NCI-H146 treated with DMSO at 0.1 percent for 48 hours (cell line): Measurements from ENCODE around the gene AKAIN1.

Experiments
- DNase-seq: peaks from one replicate; lab custom pipeline; 2025; ENCODE audit not compliant: unreplicated experiment; lab: John Stamatoyannopoulos, UW

The AKAIN1 gene

DNA sequence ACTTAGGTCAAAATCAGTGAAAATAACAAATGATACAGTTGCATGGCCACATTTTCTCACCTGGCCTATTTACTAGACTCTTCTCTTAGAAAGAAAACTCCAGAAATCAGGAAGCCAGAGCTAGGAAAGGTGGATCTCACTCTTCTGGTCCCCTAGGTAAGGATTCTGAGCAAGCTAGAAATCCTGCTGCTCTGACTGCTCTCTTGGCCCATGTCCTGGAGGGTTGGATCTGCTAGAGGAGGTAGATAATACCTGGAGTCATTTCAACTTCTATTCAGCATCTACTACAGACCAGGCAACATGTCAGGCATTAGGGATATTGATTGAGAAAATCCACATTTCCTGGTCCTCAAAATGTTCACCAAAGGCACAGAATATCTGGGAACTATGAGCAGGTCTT, 34.9 kb downstream of the AKAIN1 start:
- DNase-seq, result no peak

DNA sequence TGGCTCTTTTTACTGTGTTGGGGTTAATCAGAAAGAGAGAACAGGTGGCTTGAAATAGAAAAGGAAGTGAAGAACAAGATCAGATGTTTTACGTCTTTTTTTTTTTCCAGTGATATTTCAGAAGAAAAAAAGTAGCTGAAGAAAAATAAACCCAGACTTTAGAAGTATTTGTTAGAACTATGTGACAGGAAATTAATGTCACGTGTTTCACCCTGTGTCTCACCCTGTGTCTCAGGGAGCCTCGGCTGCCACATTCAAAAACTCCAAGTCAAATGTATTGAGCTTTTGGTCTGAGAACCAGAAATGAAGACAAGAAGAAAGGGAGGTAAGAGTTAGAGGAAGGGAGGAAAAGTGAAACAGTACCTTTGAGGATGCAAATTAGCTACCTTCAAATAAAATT, 38.0 kb downstream of the AKAIN1 start:
- no peak for DNase-seq

DNA sequence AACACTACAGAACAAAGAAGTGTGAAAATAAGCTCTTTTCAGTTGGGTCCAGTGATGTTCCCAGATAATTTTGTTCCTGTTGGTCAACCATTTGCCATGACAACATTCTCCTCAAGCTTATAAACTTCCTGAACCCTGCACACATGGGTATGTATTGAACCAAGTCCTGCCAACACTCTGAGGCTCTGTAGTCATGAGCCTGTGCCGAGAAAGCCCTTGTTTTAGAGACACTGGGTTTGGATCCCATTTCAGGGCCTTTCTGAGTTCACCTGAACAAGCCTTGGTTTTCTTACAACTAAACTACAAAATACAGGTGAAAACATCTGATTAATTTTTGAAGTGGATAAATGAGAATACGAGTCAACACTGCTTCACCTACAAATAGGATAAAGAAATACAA, 38.5 kb downstream of the AKAIN1 start:
- no peak for DNase-seq

DNA sequence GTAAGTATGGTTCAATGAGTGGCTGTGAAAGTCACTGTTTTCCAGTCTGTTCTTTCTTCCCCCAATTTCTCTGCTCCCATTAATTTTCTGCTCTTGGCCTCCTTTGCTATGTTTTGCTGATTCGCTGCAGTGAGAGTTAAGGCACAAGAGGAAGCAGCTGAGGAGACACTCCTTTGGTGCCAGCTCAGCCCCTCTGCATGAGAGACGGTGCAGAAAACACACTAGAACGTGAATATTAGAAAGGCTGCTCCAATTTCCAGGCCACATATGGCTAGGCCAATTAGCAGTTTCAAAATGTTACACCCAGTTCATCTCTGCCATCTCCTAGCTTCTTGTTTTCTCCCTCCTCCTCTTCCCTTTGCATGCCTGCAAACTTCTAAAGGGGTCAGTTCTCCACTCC, 38.9 kb downstream of the AKAIN1 start:
- no peak for DNase-seq

DNA sequence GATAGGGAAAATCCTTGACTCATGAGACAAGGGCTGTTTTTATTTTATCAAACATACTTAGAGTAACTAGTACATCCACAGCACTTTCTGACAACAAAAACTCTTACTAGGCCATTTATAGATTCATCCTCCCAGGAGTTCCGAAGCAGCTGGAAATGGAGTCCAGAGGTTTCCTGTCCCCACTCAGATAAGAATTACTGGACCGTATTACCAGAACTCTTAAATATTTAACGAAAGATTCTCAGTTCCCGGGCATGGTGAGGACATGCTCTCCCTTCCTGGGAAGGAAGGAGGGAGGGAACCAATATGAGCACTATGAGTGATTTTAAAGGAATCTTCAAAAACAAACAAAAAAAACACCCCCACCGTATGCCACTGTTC, 41.2 kb downstream of the AKAIN1 start:
- DNase-seq, result no peak

DNA sequence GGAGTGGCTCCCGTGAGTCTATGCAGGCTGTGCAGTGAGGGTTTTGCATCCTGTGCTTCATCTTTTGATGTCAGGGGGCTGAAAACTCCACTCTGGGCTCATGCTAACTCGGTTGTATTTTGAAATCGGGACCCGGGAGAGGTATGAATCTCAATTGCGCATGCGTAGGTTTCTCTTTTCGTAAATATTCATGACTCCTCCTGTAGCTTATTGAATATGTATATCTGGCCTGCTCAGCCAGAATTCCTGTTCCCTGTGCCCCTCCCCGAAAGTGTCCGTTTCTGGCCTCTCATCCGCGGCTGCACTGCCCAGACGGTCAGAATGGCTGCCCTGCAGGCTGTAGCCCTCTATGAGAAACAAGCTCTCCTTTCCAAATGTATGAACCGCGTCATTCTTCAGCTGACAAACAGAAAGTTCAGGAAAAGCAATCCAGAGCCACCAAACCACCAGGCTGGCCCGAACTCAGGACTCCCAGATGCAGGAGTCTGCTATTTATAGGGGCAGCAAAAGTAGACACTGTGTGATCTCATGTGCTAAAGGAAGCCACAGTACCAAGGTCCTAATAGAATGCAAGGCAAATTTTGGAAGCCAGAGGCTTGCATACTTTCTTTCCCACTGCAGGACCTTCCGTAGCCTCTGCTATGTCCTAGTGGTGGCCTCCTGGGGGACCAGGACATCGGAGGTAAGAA, 41.7 kb downstream of the AKAIN1 start:
- no peak for DNase-seq

DNA sequence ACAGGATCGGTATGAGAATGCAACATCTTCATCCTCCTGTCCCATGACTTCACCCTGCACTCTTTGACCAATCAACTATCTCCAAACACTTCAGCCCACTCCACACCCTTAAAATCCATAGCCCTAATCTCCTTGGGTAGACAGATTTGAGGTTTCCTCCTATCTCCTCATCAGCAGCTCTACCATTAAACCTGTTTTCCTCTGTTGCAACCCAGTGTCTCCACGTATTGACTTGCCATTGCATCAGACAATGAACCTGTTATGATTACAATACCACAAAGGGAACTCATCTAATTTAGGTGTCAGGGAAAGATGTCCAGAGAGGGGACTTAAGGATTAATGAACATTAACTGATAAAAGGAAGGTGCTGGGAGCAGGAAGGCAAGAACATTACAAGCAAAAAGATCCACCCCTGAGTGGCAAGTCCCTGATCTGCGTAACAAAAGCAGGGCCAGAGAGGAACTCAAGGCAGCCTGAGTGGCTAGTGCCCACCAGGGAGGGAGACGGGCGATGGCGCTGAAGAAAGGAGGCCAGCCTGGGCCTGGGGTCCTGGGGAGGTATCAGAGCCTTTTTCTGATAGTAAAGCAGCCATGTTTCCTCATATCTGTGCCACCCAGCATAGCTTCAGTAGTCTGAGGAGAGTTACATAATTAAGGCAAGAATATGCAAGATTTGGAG, 44.6 kb downstream of the AKAIN1 start:
- no peak for DNase-seq

DNA sequence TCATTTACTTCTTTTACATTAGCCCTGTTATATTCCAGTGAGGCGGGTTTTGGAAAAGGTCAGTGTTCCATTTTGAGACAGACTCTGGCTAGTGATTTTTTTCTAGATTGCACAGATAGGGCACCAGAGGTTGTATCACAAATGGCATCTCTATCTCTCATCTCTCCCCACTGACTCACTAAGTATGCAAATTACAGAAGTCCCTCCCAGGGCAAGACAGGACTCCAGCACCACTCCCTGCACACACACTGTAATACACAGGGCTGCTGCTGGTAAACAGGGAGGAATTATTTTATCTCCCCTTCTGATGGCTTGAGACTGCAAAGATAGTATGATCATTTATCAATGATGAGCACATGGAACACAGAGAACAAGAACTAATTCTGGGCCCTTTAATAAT, 46.2 kb downstream of the AKAIN1 start:
- DNase-seq, result no peak

DNA sequence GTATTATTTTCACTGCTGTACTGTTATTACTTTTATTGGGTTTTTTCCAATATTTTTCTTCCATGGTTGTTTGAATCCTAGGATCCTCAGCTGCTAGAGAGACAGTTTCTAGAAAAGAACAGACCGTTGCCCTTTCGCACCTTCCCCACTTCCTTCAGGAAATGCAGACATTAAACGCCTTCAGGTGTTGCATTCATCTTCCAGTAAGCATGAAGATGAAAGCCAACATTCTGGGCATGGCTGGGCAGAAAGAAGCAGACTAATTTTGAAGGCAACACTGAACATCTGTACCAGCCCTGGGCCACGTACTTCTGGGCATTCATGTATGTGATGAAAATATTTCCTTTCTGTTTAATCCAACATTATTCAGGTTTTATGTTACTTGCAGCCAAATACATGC, 51.0 kb downstream of the AKAIN1 start:
- no peak for DNase-seq

DNA sequence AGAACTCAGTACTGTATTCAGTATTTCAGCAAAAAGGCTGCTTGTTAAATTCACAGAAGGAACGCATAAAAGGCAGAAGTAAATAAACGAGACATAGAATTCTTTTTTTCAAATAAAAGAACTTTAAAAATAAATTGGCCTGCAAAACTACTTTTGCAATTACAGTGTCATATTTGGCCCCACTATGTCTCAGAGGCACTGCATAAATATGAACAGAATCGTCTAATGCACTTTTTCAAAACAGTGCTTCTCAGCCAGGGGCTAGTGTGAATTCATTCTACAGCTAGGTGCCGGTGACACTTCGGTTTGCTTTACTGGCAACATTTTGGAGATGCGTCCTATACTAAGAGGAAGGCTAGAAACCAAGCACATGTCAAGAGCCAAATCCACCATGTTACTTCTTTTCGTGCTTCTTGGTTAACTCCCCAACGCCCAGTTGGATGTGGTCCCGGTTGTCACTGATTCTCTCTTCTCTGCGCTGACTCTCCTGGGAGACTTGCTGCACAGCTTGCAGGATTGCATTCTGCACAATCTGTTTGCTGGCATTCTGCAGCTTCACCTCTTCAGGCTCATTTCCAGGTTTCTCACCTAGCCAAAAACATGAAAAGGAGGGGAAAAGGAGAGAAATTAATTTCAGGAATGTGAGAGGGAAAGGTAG, 51.8 kb downstream of the AKAIN1 start:
- no peak for DNase-seq

DNA sequence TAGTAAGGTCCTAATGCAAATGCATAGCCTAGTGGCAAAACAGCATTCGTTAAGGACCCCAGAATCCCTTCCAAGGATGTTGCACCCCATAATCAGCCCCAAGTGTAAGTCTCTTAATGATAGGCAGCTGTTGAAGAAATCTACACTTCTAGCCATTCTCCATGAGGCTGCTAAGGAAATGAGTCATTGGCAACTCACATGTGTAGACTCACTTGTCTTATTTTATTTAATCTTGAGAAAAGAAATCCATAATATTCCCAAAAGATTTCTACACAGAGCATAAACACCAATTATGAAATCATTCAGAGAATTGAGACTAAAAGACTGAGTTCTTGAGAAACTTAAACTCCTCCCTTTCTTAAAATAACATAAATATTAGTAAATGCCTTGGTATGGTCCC, 52.4 kb downstream of the AKAIN1 start:
- no peak for DNase-seq

DNA sequence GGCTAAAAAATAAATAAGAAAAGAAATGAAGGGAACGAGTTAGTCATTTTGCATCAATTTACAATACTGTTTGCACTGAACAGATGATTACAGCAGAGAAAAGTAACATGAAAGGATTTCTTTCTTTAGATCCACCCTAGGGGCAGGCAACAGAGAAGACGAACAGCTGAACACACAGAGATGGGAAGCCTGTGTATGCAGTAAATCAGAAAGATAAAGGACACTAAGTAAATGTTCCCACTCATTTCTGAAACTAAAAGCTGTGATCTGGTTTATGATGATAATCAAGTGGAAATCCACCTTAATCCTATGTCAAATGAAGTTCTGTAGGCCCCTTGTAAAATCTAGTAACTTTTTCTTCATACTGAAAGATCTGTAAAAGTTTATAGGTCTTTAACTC, 54.2 kb downstream of the AKAIN1 start:
- peak; percentile 99 for DNase-seq

DNA sequence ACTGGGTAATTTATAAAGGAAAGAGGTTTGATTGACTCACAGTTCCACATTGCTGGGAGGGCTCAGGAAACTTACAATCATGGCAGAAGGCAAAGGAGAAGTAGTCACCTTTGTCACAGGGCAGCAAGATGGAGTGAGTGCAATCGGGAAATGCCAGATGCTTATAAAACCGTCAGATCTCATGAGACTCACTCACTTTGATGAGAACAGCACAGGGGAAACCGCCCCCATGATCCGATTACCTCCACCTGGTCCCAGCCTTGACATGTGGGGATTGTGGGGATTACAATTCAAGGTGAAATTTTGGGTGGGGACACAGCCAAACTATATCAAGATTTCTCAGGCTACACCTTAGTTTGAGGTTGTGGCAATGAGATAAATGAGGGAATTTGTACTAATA, 54.9 kb downstream of the AKAIN1 start:
- peak; percentile 78 for DNase-seq

DNA sequence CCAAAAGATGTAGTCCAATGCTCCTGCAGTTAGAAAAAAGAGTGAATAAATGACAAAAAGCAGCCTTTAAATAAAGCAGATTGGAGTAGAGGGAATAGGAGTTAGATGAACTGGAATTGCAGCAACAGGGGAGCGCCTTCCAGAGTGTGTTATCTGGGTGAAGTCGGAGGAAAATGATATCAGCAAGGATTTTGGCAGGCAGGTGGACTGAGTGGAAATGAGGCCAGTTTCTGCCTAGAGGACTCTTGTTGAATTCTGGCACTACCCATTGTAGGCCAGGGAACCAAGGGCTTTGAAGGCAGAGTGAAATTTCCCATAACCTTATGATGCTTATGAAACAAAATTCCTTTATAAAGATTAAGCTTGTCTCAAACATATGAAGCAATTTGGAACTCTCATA, 59.8 kb downstream of the AKAIN1 start:
- no peak for DNase-seq

DNA sequence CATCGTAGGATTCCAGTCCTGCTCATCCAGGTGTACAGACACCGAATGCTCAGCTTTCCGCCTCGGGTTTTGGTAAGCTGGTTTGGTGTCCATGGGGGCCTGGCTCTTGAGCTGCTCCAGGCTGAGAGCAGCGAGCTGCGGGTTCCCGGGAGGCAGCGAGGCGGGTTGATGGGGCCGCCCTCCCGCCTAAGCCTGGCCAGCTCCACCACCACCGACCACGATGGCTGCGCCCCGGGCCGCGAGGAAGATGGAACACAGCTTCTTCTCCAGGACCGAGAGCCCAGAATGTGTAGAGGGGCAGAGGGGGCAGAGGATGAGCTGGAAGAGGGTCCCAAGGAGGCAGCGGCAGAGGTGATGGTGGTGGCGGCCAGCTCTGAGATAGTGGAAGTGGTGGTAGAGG, 64.1 kb downstream of the AKAIN1 start:
- no peak for DNase-seq

DNA sequence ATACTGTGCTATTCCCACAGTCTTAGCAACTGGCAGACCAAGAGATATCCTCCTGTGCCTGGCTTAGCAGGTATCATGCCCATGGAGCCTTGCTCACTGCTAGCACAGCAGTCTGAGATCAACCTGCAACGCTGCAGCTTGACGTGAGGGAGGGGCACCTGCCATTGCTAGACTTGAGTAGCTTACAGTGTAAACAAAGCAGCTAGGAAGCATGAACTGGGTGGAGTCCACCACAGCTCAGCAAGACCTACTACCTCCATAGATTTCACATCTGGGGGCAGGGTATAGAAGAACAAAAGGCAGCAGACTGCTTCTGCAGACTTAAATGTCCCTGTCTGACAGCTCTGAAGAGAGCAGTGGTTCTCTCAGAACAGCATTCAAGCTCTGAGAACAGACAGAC, 74.8 kb downstream of the AKAIN1 start:
- DNase-seq, result peak; percentile 32

DNA sequence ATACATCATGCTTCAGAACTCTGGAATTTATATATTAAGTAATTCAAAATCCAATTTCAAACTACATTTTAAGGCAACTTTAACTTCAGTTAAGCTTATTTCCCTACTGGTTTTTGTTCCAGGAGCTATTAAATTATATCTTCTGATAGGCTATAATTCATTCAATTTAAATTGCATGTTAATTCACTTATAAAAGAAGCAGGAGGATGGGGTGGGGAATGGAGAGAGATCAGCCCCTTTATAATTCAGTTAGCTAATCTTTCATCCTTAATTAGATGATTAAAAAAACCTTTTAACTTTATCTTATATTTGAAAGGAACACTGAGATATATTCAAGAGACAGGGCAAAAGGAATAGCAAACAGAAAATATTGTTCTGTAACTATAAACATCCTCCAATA, 86.8 kb downstream of the AKAIN1 start:
- DNase-seq, result no peak

DNA sequence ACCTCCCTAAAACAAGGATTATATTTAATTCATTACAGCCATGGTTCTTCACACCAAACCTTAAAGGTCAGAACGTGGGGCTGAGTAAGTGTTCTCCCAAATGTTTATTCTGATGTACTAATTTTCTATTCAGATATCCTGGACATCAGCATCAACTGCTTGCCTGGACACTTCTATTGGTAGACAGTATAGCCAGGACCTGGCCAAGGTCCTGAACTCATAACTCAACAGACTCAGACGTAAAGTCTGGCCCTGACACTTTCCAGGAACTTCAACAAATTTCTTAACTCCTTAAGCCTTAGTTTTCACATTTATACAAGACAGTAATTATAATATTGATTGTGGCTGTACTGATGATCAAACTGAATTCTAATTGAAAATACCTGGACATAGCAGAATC, 89.1 kb downstream of the AKAIN1 start:
- DNase-seq, result no peak

DNA sequence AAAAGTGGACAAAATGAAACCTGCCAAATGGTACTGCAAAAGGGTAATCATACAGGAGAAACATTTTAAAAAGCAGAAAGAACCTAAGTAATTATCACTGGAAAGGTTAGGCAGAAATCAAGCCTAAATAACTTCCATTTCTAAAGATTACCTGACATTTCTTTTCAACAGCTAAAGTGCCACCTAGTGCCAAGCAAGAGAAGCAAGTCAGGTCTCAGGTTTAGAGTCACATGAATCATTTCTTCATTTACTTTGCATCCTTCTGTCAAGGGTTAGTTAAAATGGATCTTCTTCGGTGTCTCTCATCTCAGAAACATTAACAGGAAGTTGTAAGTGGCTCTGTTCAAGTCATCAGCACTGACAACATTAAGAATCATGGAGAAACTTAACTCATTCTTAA, 90.3 kb downstream of the AKAIN1 start:
- DNase-seq, result peak; percentile 15

DNA sequence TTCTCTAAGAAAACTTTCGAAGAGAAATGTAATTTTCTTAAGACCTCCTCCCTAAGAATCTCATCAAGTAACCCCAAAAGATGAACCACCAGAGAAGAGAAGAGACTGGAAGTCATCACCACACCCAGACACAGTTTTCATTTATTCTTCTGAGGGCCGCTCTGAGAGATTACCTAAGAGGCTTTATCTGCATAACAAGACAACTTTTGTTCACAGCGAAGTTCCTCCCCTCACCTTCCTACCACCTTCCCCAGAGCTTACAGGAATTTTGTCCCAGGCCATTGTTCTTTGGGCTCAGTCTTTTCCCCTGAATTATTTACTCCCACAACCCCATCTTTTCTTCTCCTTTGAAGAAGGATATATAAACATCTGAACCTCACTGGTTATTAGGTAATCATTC, 92.8 kb downstream of the AKAIN1 start:
- DNase-seq, result no peak

DNA sequence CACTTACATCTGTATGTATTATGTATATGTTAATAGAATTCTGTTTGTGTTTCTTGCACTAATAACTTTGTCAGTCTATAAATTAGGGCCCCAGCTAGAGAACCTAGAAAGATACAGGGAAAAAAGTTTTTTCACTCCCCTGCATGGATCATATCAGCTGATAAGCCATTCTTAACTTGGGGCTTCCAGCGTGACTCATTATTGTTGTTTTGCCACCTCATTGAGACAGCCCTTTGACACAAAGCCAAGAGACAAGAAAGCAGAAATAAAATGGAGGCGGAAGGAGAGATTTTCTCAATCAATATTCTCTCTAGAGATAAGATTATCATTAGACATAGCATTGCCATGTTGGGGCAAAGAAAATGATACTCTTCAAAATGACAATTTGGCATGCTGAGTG, 93.4 kb downstream of the AKAIN1 start:
- DNase-seq, result no peak

DNA sequence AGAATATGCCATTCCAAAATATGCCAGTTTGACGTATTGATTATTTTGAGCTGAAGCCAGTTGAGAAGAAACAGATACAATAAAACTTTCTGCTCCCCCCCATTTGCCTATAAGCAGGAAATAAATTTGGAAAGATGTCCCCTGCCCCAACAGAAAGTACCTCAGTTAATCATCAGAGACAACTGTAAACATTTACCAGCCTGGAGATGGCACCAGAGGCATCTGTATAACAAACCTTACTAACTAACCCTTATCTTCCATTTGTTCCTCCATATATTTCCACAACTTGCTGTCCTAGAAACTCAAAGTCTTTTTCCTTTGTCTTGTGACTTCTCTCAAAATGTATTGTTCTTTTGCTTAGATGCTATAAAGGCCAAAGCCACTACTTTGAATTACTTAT, 93.8 kb downstream of the AKAIN1 start:
- DNase-seq, result peak; percentile 30
